WTC11 (cell line): ENCODE data around the gene BOD1. TPM values are rescaled to one million over a fixed set of nuclear protein-coding genes. Genes with fewer than 3 reads are reported as not detected.

Experiments used
- ATAC-seq: fragments of 200-7000 bp; cut with Tn5 transposase; 2 replicates; pipeline ENCODE4 v1.10.0; 2021; ENCODE audit warnings: mild to moderate bottlenecking, moderate library complexity
- CTCF ChIA-PET: fragments of 300-600 bp; sonication (Branson Sonifier 250); formaldehyde crosslinking; loops from one replicate; lab custom pipeline; 2021; ENCODE audit warnings: antibody characterized with exemption; lab: Charles Lee
- POLR2A ChIA-PET: fragments of 350-600 bp; sonication (Branson Sonifier 250); formaldehyde crosslinking; loops from one replicate; lab custom pipeline; 2021; ENCODE audit warnings: antibody characterized with exemption; lab: Charles Lee
- DNase-seq: peaks from one replicate; pipeline ENCODE4 v3.0.0; 2021; ENCODE audit warnings: low spot score
- H3K27ac Mint-ChIP-seq: 2 replicates; pipeline ENCODE4 v1.8.0; 2021; ENCODE audit warnings: mixed read lengths
- H3K27me3 Mint-ChIP-seq: 2 replicates; pipeline ENCODE4 v1.8.0; 2021; ENCODE audit warnings: low read depth, mild to moderate bottlenecking, moderate library complexity, mixed read lengths
- H3K36me3 Mint-ChIP-seq: 2 replicates; pipeline ENCODE4 v1.8.0; 2021; ENCODE audit warnings: mixed read lengths
- H3K4me1 Mint-ChIP-seq: 2 replicates; pipeline ENCODE4 v1.8.0; 2022; ENCODE audit warnings: mixed read lengths
- H3K4me3 Mint-ChIP-seq: 2 replicates; pipeline ENCODE4 v1.8.0; 2021; ENCODE audit warnings: mild to moderate bottlenecking, moderate library complexity, mixed read lengths
- H3K9me3 Mint-ChIP-seq: 2 replicates; pipeline ENCODE4 v1.8.0; 2021; ENCODE audit warnings: mixed read lengths
- AFF4 ChIP-seq: sonication (generic); formaldehyde crosslinking; IDR thresholded peaks from 2 replicates; pipeline ENCODE4 v1.8.1; 2023; ENCODE audit warnings: mild to moderate bottlenecking, missing genetic modification reagents, borderline replicate concordance
- AR ChIP-seq: fragments of 250-450 bp; sonication (Bioruptor Pico); IDR thresholded peaks from 2 replicates; pipeline ENCODE4 v1.9.0; 2021; ENCODE audit warnings: mild to moderate bottlenecking
- ATF3 ChIP-seq: sonication (generic); formaldehyde crosslinking; conservative IDR thresholded peaks from 2 replicates; pipeline ENCODE4 v1.8.1; 2022; ENCODE audit warnings: mild to moderate bottlenecking, missing genetic modification reagents
- E2F1 ChIP-seq: sonication (generic); formaldehyde crosslinking; IDR thresholded peaks from 2 replicates; pipeline ENCODE4 v1.8.0; 2022; ENCODE audit warnings: mild to moderate bottlenecking, missing genetic modification reagents
- E2F4 ChIP-seq: sonication (generic); formaldehyde crosslinking; IDR thresholded peaks from 2 replicates; pipeline ENCODE4 v1.8.1; 2022; ENCODE audit warnings: low read depth, mild to moderate bottlenecking, moderate library complexity, missing genetic modification reagents, borderline replicate concordance
- FOXK1 ChIP-seq: sonication (generic); formaldehyde crosslinking; IDR thresholded peaks from 2 replicates; pipeline ENCODE4 v1.8.0; 2022; ENCODE audit warnings: mild to moderate bottlenecking, moderate library complexity, missing genetic modification reagents
- GTF2I ChIP-seq: fragments of 250-450 bp; sonication (Bioruptor Pico); conservative IDR thresholded peaks from 2 replicates; pipeline ENCODE4 v1.4.0; 2021; ENCODE audit warnings: mild to moderate bottlenecking
- HMGXB4 ChIP-seq: sonication (generic); formaldehyde crosslinking; IDR thresholded peaks from 2 replicates; pipeline ENCODE4 v1.8.1; 2023; ENCODE audit warnings: mild to moderate bottlenecking, moderate library complexity, missing genetic modification reagents
- NFATC4 ChIP-seq: fragments of 250-450 bp; sonication (Bioruptor Pico); IDR thresholded peaks from 2 replicates; pipeline ENCODE4 v1.9.0; 2021; ENCODE audit warnings: mild to moderate bottlenecking
- NFE2L1 ChIP-seq: sonication (generic); formaldehyde crosslinking; IDR thresholded peaks from 2 replicates; pipeline ENCODE4 v1.8.1; 2023; ENCODE audit warnings: missing genetic modification reagents
- NFYB ChIP-seq: sonication (generic); formaldehyde crosslinking; conservative IDR thresholded peaks from 2 replicates; pipeline ENCODE4 v1.8.0; 2022; ENCODE audit warnings: low read depth, missing genetic modification reagents
- NR3C1 ChIP-seq: sonication (generic); formaldehyde crosslinking; conservative IDR thresholded peaks from 2 replicates; pipeline ENCODE4 v1.8.1; 2023; ENCODE audit warnings: low read depth, mild to moderate bottlenecking, missing genetic modification reagents
- PRDM15 ChIP-seq: sonication (generic); formaldehyde crosslinking; IDR thresholded peaks from 2 replicates; pipeline ENCODE4 v1.8.0; 2022; ENCODE audit warnings: missing genetic modification reagents
- SOX15 ChIP-seq: fragments of 250-450 bp; sonication (Bioruptor Pico); IDR thresholded peaks from 2 replicates; pipeline ENCODE4 v1.9.0; 2021; ENCODE audit warnings: mild to moderate bottlenecking
- TEAD1 ChIP-seq: sonication (generic); formaldehyde crosslinking; IDR thresholded peaks from 2 replicates; pipeline ENCODE4 v1.8.0; 2022; ENCODE audit warnings: mild to moderate bottlenecking, missing genetic modification reagents
- total RNA-seq: library from RNA; stranded (reverse); gene quantifications from 3 replicates; pipeline ENCODE4 v1.2.3, GENCODE V29; 2021

Gene BOD1
- total RNA-seq, 1 experiment from 2014 or later: 120 TPM

- TF ChIP-seq AFF4 (CRISPR knock-in tag): no peak
- TF ChIP-seq TEAD1: no peak
- no peak for TF ChIP-seq GTF2I (CRISPR knock-in tag)
- no peak for TF ChIP-seq NFATC4 (CRISPR knock-in tag)
- no peak for TF ChIP-seq NR3C1
- TF ChIP-seq E2F4 (CRISPR knock-in tag): no peak
These were observed 25.9 kb upstream of the BOD1 start (continued) for GRCh38 chr5:173642191-173642816.

- Mint-ChIP-seq H3K27ac (no peak overlapping the region), H3K36me3 (no peaks in the 10 kb centered on the region)
- TF ChIP-seq PRDM15: no peak
- TF ChIP-seq ATF3 (CRISPR knock-in tag): no peak
- no peak for TF ChIP-seq NFE2L1 (CRISPR knock-in tag)
- no peak for TF ChIP-seq SOX15 (CRISPR knock-in tag)
- TF ChIP-seq E2F1 (CRISPR knock-in tag): no peak
- no peak for TF ChIP-seq AFF4 (CRISPR knock-in tag)
- no peak for TF ChIP-seq HMGXB4 (CRISPR knock-in tag)
- TF ChIP-seq AR (CRISPR knock-in tag): no peak
- no peak for TF ChIP-seq NFYB (CRISPR knock-in tag)
- TF ChIP-seq FOXK1: no peak
These were observed 23.8 kb upstream of the BOD1 start for GRCh38 chr5:173640156-173640804.

More at GRCh38 chr5:173640156-173640804, 23.8 kb upstream of the BOD1 start:
- ChIA-PET POLR2A (no interaction called here), CTCF (interaction anchor here (1.5 to 2.7 kb wide), 2 partner anchors 10 to 285 kb away, joined by 4 to 12 read pairs; no protein-coding TSS in a partner anchor)
- Mint-ChIP-seq H3K27me3 (no peaks in the 10 kb centered on the region), H3K9me3 (no peaks in the 10 kb centered on the region), H3K4me3 (no peak overlapping the region), H3K4me1 (peaks cover 62% of the 10 kb centered on the region)
- no peak for ATAC-seq
- no peak for DNase-seq
